GM19193 (cell line): ENCODE data around the gene ULK1.

ENCODE experiments used
- POLR2A ChIP-seq: IDR thresholded peaks from 4 replicates; pipeline ENCODE4 v1.6.1; 2011; ENCODE audit not compliant: insufficient read depth, insufficient read length; ENCODE audit errors: extremely low read depth

Gene ULK1

DNA sequence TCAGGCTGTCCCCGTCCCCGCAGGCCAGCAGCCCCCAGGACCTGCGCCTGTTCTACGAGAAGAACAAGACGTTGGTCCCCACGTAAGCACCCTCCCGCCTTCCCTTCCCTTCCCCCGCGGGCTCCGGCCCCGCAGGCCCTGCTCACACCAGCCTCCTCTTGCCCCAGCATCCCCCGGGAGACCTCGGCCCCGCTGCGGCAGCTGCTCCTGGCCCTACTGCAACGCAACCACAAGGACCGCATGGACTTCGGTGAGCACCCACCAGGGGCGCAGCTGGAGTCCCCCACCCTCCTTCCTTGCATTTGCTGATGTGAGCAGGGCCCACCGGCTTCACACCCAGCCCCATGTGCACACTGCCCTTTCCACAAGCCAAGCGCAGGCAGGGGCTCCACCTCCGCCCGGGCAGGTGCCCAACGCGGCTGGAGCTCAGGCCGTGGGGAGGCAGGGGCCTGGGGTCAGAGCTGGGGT is 15.4 kb downstream of the ULK1 start:
- no peak for TF ChIP-seq POLR2A

GRCh38 chr12:131910302-131911027 is 16.0 kb downstream of the ULK1 start:
- TF ChIP-seq POLR2A: no peak

- TF ChIP-seq POLR2A: no peak
Measured at GRCh38 chr12:131911028-131911650, 16.7 kb downstream of the ULK1 start.

DNA sequence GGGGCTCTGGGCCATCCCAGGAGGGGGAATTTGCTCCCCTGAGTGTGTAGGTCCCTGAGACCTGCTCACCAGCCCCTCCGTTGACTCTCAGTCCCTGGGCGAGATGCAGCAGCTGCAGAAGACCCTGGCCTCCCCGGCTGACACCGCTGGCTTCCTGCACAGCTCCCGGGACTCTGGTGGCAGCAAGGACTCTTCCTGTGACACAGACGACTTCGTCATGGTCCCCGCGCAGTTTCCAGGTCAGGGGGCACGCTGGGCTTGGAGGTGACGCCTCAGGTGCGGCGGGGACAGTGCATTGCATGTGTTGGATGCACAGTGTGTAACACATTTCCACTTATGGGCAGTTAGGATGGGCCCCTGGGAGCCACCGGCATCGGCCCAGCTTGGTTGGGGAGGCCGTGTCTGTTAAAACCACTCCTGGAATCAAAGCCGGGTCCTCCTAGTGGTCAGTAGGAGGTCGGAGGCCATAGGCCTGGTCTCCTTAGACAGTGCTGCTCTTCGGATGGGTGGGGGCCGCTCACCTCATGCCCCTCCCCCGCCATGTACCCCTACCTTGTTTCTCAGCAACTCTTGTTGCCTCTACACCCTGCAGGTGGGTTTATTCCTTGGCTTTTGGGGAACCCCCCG is 17.5 kb downstream of the ULK1 start:
- no peak for TF ChIP-seq POLR2A

GRCh38 chr12:131912518-131913274 is 18.3 kb downstream of the ULK1 start:
- no peak for TF ChIP-seq POLR2A

DNA sequence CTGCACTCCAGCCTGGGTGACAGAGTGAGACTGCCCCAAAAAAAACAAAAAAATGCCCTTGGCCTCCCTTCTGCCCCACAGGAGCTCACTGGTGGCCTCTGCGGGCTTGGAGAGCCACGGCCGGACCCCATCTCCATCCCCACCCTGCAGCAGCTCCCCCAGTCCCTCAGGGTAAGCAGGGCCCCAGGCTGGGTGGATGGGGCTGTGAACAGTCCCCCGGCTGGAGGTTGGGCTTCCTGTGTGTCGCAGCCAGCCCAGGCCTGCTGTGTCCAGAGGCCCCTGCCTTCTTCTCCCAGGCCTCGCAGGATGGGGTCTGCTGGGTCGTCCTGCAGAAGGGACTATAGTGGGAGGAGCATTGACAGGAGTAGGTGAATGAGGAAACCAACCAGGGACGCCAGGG is 19.2 kb downstream of the ULK1 start:
- no peak for TF ChIP-seq POLR2A

DNA sequence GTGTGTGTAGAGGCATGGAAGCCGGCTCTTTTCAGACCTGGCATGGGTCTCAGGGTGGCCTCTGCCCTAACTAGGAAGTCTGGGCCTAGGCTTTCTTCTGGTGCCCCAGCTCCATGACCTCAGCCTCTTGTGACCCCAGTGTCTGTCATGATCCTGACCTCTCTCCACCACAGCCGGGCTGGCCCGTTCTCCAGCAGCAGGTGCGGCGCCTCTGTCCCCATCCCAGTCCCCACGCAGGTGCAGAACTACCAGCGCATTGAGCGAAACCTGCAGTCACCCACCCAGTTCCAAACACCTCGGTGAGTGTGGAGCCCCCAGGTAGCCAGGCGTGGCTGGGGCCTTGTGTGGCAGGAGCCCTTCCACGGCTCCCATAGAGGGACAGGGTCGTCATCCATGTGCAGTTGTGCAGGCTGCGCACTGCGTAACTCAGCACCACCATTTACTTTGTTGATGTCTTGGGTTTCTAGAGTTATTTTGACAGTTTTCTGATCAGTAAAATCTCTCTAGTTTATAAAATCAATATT is 19.8 kb downstream of the ULK1 start:
- no peak for TF ChIP-seq POLR2A

- TF ChIP-seq POLR2A: no peak
Measured at GRCh38 chr12:131915000-131915689, 20.7 kb downstream of the ULK1 start.

- TF ChIP-seq POLR2A: no peak
Measured at GRCh38 chr12:131915823-131916222, 21.4 kb downstream of the ULK1 start.

DNA sequence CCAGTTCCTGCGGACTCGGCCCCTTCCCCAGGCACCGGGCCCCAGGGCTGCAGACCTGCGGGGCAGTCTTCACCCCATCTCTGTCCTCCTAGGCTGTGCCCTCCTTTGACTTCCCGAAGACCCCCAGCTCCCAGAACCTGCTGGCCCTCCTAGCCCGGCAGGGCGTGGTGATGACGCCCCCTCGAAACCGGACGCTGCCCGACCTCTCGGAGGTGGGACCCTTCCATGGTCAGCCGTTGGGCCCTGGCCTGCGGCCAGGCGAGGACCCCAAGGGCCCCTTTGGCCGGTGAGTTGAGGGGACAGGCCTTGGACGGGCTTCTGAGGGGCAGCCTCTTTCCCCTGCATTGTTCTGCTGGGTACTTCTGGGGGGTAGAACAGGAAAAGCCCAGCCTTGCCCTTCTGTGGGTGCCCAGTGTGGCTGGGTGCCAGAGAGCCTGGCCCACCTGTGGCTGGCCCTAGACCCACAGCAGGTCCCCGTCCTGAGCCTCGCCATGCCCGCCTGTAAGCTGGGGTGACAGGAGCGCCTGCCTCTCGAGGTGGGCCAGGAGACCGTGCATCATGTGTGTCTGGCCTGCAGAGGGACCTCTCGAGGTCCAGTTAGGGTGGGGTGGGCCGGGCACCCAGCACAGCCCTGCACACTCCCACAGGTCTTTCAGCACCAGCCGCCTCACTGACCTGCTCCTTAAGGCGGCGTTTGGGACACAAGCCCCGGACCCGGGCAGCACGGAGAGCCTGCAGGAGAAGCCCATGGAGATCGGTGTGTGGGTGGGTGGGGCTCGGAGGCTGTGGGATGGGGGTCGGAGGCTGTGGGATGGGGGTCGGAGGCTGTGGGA is 22.1 kb downstream of the ULK1 start:
- TF ChIP-seq POLR2A: no peak

- TF ChIP-seq POLR2A: no peak
Measured at GRCh38 chr12:131917139-131917710, 22.8 kb downstream of the ULK1 start.

- TF ChIP-seq POLR2A: no peak
Measured at GRCh38 chr12:131917711-131918306, 23.4 kb downstream of the ULK1 start.
